C4-2B (cell line): ENCODE measurements around the gene ITPR2.

Experiments
- CTCF ChIP-seq: fragments of 450-650 bp; conservative IDR thresholded peaks from 2 replicates; pipeline ENCODE4 v1.5.1; 2017; ENCODE audit warnings: mild to moderate bottlenecking
- ZFX ChIP-seq: fragments of 450-650 bp; IDR thresholded peaks from 2 replicates; pipeline ENCODE4 v1.6.1; 2017

- TF ChIP-seq CTCF (no peak), ZFX (no peak)
Observed at GRCh38 chr12:26620907-26621306, 212.1 kb downstream of the ITPR2 start.
